ENCODE data around the gene FNBP1L.

FNBP1L gene

GRCh38 chr1:93447481-93448291, at the start of gene FNBP1L:
Gene FNBP1L, plus strand, starts transcription at chr1:93448118. Its CDS starts 164 bp downstream, at chr1:93448282.
- peak in 44 of 56 donors; percentile 23 to 79 (median 58) for DNase-seq

GRCh38 chr1:93399781-93400180, 48.1 kb upstream of the FNBP1L start:
- DNase-seq, result no peak

- DNase-seq, result no peak
These were observed 39.7 kb upstream of the FNBP1L start for GRCh38 chr1:93408203-93408602.

- no peak for DNase-seq
These were observed 36.9 kb upstream of the FNBP1L start for GRCh38 chr1:93411000-93411399.

GRCh38 chr1:93414749-93415148, 33.2 kb upstream of the FNBP1L start:
- DNase-seq, result no peak

- no peak for DNase-seq
These were observed 32.6 kb upstream of the FNBP1L start for GRCh38 chr1:93415296-93415695.

GRCh38 chr1:93416183-93416582, 31.7 kb upstream of the FNBP1L start:
- DNase-seq, result no peak

- DNase-seq, result no peak
These were observed 28.6 kb upstream of the FNBP1L start for GRCh38 chr1:93419344-93419743.

- no peak for DNase-seq
These were observed 27.5 kb upstream of the FNBP1L start for GRCh38 chr1:93420400-93420799.

- DNase-seq, result no peak
These were observed 21.7 kb upstream of the FNBP1L start for GRCh38 chr1:93426181-93426580.

- DNase-seq, result no peak
These were observed 20.3 kb upstream of the FNBP1L start for GRCh38 chr1:93427656-93428055.

- DNase-seq, result no peak
These were observed 14.4 kb upstream of the FNBP1L start for GRCh38 chr1:93433407-93433961.

- no peak for DNase-seq
These were observed 13.8 kb upstream of the FNBP1L start for GRCh38 chr1:93434088-93434487.

- no peak for DNase-seq
These were observed 12.9 kb upstream of the FNBP1L start for GRCh38 chr1:93434987-93435386.

- DNase-seq, result no peak
These were observed 12.5 kb upstream of the FNBP1L start for GRCh38 chr1:93435443-93435842.

- no peak for DNase-seq
These were observed 11.4 kb upstream of the FNBP1L start for GRCh38 chr1:93436496-93436895.

GRCh38 chr1:93437976-93438605, 9.8 kb upstream of the FNBP1L start:
- DNase-seq, result peak in 1 of 56 donors; percentile 12

GRCh38 chr1:93438716-93439115, 9.2 kb upstream of the FNBP1L start:
- DNase-seq, result no peak

GRCh38 chr1:93440272-93440671, 7.6 kb upstream of the FNBP1L start:
- DNase-seq, result no peak

GRCh38 chr1:93440706-93441105, 7.2 kb upstream of the FNBP1L start:
- DNase-seq, result no peak

GRCh38 chr1:93441589-93441988, 6.3 kb upstream of the FNBP1L start:
- no peak for DNase-seq

GRCh38 chr1:93442008-93442666, 5.8 kb upstream of the FNBP1L start:
- DNase-seq, result no peak

All from amygdala (tissue), 56 donors.